Mammary epithelial cell (primary cell): ENCODE measurements around the gene POLD3.

Experiments used
- EZH2 ChIP-seq: IDR thresholded peaks from 2 replicates; pipeline ENCODE4 v1.6.1; 2012; ENCODE audit warnings: low read length, inconsistent platforms, borderline replicate concordance
- TF ChIP-seq, protein P1 (sequence below), 2 donors: IDR thresholded peaks in 1 of 2; conservative IDR thresholded peaks in 1 of 2; 2 replicates each; pipeline ENCODE4 v1.5.1; 2011 to 2012; ENCODE audit warnings: inconsistent platforms in 2 of 2, low read length in 2 of 2, mild to moderate bottlenecking in 2 of 2, control low read depth in 1 of 2, low read depth in 1 of 2; ENCODE audit not compliant: insufficient read depth in 1 of 2; ENCODE audit errors: extremely low read depth in 1 of 2

DNA sequence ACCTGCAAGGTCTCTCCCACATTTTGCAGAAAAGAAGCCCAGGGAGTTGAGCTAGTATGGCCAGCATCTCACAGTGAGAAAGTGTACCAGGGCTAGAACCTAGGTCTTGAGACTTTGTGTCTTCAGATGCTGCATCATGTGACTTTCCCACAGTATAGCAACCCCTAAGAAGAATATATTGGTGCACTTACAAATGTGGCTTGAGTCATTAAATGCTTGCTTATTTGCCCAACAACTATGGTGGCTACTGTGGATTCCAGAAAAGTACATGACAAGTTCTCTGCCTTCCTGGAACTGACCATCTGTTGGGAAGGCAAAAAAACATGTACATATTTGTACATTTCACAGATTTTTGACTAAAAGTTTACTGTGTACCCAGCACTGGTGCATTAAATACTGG, 55.0 kb downstream of the POLD3 start:
- no peak for TF ChIP-seq EZH2
- TF ChIP-seq, protein P1, sequence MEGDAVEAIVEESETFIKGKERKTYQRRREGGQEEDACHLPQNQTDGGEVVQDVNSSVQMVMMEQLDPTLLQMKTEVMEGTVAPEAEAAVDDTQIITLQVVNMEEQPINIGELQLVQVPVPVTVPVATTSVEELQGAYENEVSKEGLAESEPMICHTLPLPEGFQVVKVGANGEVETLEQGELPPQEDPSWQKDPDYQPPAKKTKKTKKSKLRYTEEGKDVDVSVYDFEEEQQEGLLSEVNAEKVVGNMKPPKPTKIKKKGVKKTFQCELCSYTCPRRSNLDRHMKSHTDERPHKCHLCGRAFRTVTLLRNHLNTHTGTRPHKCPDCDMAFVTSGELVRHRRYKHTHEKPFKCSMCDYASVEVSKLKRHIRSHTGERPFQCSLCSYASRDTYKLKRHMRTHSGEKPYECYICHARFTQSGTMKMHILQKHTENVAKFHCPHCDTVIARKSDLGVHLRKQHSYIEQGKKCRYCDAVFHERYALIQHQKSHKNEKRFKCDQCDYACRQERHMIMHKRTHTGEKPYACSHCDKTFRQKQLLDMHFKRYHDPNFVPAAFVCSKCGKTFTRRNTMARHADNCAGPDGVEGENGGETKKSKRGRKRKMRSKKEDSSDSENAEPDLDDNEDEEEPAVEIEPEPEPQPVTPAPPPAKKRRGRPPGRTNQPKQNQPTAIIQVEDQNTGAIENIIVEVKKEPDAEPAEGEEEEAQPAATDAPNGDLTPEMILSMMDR (conservative IDR thresholded peaks at IDR 0.05 in 1 of 2, IDR thresholded peaks at IDR 0.05 in 1 of 2; ENCODE audit: extremely low read depth in 1 of 2, insufficient read depth in 1 of 2, low read depth in 1 of 2, low read length in 2 of 2): no peak
